Measurements from ENCODE around the gene LMO7. TPM values are rescaled to one million over a fixed set of nuclear protein-coding genes. Genes with fewer than 3 reads are reported as not detected.

LMO7 gene
- total RNA-seq (2014; rRNA removed; shearing (Covaris generic)) = 2.1 and 7.7 TPM in 2 replicates

DNA sequence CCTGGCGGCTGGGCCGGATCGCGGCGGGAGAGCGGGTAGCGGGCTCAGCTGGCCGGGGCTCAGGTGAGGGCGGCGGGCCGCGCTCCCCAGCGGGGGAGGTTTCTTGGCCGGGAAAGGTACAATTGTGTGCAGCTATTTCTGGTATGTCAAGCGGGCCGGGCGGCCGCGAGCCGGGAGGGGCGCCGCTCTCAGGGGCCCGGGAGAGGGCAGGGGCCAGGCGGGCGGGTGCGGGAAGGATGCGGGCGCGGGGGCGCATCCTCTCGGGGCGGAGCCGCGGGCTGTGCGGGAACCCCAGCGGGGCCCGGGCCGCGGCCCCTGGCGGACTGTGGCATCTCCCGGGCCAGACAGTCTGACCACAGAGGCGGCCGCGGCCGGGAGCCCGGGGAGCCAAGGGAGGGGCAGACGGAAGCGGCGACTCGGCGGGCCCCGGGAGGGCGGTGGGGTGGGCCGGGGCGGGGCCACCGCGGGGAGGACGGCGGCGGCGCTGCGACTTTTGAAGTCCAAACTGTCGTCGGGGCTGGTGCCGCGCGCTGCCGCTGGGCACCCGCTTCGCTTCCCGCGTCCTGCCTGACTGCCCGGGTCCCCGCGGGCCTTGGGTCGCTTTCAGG is at the start of gene LMO7:
TSS of gene LMO7 (plus strand) at position 503 of the 608 bp plus-strand sequence. CDS start 328 bp downstream, outside the sequence.
- DNase-seq (ENCODE audit: low spot score) = peak; percentile 4
- in situ Hi-C loops (cut with HindIII; ENCODE audit: low sequenced_read_pairs) = no loop called here

DNA sequence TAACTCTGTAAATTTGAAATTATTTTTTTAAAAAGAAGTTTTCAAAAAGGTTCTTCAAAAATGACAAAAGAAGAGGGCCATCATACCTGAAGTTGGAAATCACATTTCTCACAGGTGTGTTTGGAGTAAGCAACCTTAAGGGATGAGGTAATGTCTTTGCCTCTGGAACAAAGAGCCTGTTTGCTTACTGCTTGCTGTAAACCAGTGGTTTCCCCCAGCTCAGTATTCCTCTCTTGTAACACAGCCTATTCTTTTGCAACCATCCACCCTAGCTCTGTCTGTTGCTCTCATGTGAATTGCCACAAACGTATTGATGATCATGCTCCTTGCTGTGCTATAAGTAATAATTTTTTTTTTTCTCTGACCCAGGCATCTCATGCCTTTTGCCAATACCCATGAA is 48.5 kb upstream of the LMO7 start:
- DNase-seq (ENCODE audit: low spot score) = no peak
- in situ Hi-C loops (cut with HindIII; ENCODE audit: low sequenced_read_pairs) = no loop called here

DNA sequence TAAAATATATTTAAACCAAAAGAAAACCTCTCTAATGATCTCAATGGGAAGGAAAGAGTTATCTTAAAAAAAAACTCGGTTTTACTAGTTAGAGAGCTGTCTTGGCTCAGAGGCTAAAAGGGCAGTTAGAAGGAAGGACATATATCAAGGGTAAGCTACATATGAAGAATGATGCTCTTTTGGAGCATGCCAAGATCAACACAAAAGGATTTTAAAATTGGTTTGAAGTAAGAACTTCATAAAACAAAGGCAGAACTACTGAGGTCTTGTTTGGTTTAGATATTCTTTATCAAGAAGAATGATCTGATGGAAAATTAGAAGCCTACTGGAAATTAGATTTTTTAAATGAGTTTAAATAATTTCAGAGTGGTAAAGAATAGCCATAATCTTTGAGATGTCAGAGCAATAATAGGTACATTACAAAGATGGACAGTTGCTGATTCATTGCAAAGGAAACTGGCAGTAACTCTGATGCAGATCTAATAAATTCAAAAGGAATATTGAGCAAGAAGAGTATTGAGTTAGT is 39.4 kb upstream of the LMO7 start:
- DNase-seq (ENCODE audit: low spot score) = no peak
- in situ Hi-C loops (cut with HindIII; ENCODE audit: low sequenced_read_pairs) = no loop called here

DNA sequence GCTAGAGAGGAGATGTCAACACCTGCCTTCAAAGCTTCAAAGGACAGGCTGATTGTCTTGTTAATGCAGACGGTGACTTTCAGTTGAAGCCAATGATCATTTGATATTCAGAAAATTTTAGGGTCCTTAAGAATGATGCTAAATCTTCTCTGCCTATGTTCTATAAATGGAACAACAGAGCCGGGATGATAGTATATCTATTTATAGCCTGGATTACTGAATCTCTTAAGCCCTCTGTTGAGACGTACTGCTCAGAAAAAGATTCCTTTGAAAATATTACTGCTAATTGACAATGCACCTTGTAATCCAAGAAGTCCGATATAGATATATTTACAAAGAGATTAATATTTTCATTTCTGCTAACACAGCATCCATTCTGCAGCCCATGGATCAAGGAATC is 35.8 kb upstream of the LMO7 start:
- DNase-seq (ENCODE audit: low spot score) = no peak
- in situ Hi-C loops (cut with HindIII; ENCODE audit: low sequenced_read_pairs) = no loop called here

DNA sequence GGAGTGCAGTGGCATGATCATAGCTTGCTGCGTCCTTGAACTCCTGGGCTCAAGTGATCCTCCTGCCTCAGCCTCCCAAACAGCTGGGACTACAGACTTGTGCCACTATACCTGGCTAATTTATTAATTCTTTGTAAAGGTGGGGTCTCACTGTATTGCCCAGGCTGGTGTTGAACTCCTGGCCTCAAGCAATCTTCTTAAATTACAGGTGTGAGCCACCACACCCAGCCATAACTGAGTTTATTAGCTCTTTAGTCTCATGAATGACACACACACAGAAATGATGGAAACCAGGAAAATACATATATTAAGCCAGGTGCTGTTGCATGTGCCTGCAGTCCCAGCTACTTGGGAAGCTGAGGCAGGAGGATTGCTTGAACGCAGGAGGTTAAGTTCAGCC is 33.1 kb upstream of the LMO7 start:
- no peak for DNase-seq (ENCODE audit: low spot score)
- in situ Hi-C loops (cut with HindIII; ENCODE audit: low sequenced_read_pairs) = no loop called here

DNA sequence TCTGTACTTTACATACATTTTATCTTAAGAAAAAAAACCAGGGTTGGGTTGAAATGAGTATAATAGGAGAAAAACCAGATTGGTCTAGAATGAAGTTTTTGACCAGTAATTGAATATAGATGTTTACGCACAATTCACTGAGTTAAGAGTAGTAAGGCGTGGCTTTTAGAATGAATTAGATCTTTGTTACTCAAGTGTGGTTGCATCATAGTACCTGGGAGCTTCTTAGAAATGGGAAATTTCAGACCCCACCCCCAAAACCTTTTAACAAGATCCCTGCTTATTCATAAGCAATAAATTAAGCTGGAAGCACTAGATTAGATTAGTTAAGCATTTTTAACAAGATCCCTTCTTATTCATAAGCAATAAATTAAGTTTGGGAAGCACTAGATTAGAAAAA is 28.7 kb upstream of the LMO7 start:
- no peak for DNase-seq (ENCODE audit: low spot score)
- in situ Hi-C loops (cut with HindIII; ENCODE audit: low sequenced_read_pairs) = no loop called here

DNA sequence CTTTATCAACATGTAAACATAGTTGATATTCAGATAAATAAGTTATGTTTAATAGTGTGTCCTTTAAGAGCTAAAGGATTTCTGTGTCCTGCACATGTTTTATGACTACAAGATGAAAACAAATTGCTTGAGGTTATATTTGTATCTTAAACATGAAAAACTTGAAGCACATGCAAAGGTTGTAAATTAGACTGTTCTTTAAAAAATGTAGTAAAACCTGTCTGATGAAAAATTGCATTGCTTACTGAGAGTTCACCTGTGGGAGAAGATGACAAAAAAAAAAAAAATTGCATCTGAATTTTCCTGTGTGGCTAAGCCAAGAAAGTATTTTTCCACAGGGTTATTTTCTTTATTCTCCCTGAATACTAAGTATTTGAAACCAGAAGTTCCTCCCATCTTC is 25.7 kb upstream of the LMO7 start:
- in situ Hi-C loops (cut with HindIII; ENCODE audit: low sequenced_read_pairs) = no loop called here
- no peak for DNase-seq (ENCODE audit: low spot score)

DNA sequence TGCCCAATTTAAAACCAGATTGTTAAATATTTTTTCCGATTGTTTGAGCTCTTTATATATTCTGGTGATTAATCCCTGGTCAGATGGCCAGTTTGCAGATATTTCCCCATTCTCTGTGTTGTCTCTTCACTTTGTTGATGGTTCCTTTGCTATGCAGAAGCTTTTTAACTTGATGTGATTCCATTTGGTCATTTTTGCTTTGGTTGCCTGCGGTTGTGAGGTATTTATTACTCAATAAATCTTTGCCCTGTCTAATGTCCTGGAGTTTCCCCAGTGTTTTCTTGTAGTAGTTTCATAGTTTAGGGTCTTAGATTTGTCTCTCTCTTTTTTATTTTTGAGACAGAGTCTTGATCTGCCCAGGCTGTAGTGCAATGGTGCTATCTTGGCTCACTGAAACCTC is 23.8 kb upstream of the LMO7 start:
- in situ Hi-C loops (cut with HindIII; ENCODE audit: low sequenced_read_pairs) = no loop called here
- no peak for DNase-seq (ENCODE audit: low spot score)

DNA sequence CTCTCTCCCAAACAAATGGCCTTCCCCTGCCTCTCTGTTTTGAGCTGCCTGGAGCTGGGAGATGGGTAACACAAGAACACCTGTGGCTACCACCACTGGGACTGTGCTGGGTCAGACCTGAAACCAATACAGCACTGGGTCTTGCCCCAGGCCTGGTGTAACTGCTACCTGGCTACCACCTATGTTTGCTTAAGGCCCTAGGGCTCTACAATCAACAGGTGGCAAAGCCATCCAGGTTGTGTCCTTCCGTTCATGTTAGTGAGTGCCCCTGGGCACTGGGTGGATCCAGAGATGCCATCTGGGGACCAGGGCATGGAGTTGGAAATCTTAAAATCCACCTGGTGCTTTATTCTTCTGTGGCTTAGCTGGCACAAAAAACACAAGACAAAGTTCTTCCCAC is 18.9 kb upstream of the LMO7 start:
- in situ Hi-C loops (cut with HindIII; ENCODE audit: low sequenced_read_pairs) = no loop called here
- DNase-seq (ENCODE audit: low spot score) = no peak

DNA sequence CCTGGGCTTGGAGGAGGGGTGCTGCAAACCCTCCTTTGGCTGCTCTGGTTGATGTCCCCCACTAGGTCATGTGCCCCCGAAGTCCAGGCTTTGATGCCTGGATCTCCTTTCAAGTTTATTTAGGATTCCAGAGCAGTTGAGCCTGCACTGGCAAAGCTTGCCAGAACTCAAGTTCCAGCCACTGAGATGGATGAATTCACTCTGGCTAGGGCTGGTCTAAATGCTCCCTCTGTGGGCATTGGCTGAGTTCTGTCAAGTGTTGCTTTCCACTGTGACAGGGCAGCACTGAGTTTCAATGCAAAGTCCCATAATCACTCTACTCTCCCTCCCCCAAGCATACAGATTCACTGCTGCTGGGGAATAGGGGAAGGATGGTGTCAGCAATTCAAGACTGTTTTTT is 17.8 kb upstream of the LMO7 start:
- DNase-seq (ENCODE audit: low spot score) = no peak
- in situ Hi-C loops (cut with HindIII; ENCODE audit: low sequenced_read_pairs) = no loop called here

DNA sequence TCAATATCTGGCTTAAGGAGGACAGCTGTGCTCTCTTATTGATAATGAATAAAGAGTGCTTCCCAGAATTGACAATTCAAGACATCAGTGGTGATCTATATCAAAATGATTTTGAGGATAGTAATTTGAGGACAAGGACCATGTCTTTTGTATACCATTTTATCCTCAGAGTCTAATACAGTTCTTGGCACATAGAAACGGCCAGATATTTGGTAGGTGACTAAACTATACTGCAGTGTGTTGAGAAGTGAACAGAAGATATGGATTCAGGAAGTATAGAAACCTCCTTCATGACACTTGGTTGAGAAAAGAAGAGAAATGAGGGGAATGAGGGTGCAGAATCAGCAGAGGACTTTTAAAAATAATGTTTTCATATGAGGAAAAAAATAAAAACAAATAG is 16.1 kb upstream of the LMO7 start:
- in situ Hi-C loops (cut with HindIII; ENCODE audit: low sequenced_read_pairs) = no loop called here
- no peak for DNase-seq (ENCODE audit: low spot score)

DNA sequence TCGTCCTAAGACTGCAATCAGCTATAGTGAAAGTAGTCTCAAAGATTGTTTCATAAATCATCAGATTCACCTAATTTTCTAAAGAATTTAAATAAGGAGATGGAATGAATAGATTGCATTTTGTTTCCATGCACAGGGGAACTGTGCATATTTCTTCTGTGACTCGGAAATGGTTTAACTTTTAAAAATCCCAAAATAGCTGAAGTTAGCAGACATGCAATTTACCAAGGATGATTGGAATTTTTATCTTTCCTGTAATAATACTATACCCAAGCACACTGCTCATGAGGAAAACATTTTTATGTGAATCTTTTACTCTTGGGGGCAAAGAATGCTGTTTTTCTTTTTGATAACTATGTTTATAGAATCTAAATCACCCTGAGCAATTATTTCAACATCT is 15.0 kb upstream of the LMO7 start:
- DNase-seq (ENCODE audit: low spot score) = no peak

DNA sequence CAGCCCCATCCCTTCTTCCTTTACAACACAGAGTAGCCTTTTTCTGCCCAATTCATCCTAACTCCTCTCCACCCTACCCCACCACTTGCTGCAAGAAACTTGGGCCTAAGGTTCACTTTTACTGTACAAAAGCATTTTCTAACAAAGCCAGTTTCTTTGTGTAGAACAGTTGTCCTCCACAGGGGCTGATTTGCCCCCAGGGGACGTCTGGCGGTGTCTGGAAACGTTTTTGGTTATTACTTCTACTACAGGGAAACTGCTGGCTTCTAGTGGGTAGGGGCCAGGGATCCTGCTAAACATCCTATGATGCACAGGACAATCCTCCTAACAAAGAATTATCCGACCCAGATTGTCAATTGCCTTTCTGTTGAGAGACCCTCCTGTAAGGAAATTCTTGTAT is 7.3 kb upstream of the LMO7 start:
- in situ Hi-C loops (cut with HindIII; ENCODE audit: low sequenced_read_pairs) = no loop called here
- no peak for DNase-seq (ENCODE audit: low spot score)

More for the DNA sequence above, 15.0 kb upstream of the LMO7 start:
- in situ Hi-C loops (cut with HindIII; ENCODE audit: low sequenced_read_pairs) = no loop called here

DNA sequence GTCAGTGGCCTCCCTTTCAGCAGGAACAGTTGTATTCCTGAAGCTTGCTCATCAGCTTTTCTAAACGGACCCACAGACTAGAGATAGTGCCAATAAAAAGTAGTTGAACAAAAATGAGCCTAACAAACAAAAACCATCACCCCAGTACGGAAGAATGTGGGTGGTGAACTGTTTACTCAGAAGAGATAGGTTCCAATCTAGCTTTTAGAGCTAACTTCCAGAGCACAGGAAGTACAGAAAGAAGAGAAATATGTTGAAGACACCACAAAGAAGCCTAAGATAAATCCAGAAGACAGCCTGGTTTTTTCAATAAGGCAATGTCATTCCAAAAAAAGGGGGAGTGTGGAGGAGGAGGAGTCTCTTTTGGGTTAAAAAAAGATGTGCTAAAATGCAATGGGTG is 2.8 kb upstream of the LMO7 start:
- DNase-seq (ENCODE audit: low spot score) = no peak
- in situ Hi-C loops (cut with HindIII; ENCODE audit: low sequenced_read_pairs) = no loop called here

DNA sequence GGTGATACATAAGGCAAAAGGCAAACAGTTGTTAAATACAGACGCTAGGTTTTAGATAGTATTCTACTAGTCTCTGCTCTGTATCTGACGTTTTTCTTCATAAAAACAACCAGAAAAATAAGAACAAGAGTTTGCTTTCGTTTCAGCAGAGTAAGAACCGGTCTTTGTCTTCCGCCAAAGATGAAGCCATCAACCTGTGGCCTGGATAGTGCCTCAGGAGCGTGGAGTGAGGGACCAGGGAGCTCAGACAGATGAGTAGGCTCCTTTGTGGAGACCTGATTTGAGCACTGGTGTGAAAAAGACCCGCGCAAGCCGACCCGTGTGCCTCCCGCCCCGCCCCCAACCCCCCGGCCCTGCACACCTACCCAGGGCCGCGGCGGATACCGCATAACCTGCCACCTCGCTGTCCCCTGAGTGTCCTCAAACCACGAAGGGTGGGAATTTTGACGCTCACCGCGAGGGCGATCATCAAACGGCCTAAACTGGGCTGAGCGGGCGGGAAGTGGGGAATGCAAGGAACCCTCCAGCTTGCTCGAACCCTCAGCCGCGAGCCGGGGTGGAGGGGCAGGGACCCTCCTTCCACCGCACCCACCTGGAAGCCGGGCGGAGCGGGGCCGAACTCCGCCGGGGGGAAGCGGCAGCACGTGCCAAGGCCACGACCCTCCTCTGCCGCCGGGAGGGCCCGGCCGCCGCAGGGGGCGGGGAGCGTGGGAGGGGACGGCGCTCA is 866 bp upstream of the LMO7 start:
- no peak for DNase-seq (ENCODE audit: low spot score)
- in situ Hi-C loops (cut with HindIII; ENCODE audit: low sequenced_read_pairs) = no loop called here

DNA sequence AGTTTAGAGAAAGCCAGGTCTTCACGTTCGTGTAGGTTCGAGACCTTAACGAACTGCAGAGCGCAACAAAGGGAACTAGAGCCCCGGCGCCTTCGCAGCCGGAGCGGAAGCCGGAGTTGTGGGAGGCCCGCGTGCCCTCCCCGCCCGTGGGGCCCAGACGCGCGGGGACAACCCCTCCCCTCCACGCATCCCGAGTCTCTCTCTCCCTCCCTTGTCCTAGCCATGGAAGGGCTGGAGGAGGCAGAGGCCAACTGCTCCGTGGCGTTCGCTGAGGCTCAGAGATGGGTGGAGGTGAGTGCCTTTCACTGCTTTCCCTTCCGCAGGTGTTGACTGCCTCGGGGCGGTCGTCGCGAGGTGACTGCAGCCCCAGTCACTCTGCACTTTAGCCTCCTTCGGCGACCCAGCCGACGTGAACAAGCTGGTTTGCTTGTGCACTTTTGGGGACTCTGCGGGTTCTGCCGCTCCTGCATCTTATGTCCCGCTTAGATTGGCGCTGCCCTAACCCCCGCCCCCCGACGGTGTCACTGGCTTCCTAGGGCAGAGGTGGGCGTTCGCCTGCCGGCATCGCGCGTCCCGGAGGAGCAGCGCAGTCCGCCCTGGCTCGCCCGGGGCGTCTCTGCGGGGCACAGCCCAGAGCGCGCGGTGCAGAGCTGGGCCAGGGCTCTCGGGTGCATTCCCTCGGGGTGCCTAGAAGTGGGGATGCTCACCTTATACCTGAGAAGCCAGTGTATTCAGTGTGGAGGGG is 478 bp downstream of the LMO7 start:
- no peak for DNase-seq (ENCODE audit: low spot score)
- in situ Hi-C loops (cut with HindIII; ENCODE audit: low sequenced_read_pairs) = no loop called here

DNA sequence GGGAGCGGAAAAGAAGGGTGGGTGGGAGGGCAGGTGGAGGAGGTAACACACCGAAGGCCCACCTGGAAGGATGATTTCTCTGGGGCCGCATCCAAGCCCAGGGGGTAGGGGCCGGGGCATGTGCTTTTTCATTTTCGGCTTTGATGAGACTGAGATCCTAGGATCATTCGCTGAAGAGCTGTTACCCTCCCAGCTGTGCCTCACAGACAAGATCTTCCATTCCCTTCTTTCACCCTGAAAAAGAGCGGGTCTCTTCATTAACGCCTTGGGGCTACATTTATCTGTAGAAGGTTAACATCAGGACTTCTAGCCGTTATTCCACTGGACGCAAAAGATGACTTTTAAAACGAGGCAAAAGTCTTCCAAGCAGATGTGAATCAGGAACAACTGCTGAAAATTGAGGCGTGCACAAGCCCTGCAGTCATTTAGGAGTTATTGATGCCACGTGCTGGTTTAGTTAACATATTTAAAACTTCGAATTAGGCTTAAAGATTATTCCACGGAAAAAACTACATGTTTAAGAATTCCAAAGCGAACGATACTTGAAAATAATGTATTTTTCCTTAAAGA is 1.1 kb downstream of the LMO7 start:
- no peak for DNase-seq (ENCODE audit: low spot score)
- in situ Hi-C loops (cut with HindIII; ENCODE audit: low sequenced_read_pairs) = no loop called here

DNA sequence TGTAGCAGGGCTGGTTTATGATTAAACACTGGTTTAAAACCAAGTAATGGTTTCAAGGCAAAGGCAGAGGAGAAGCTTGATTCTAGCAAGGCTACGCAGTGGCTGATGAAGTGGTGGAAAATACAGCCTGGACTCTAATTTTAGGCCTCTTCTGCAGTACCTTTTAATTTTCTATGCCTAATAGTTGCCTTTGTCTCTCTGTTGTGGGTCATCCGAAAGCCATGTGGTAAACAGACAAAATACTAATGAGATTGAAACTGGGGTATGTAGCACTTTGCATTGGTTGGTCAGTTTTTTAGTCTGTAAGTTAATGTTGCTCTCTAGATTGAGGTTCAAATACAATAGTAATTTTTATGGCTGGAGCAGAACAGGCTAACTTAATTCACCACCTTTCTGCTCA is 3.3 kb downstream of the LMO7 start:
- no peak for DNase-seq (ENCODE audit: low spot score)
- in situ Hi-C loops (cut with HindIII; ENCODE audit: low sequenced_read_pairs) = no loop called here

DNA sequence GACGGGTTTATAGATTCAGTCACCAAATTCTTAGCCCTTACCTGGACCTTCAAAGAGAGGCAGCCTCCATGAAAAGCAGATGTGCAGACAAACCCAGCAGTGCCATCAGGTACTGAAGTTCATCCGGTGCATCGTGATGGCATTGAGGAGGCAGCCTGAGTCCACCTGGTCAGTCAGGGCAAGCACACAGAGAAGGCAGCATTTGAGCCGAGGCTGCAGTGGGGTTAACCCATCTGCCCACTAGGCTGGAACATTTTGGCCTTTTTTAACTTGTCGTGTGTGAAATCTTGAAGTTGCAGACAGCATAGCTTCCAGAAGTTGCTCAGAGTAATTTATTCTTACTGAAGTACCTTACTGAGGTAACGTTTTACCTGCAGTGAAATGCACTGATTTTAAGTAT is 4.9 kb downstream of the LMO7 start:
- in situ Hi-C loops (cut with HindIII; ENCODE audit: low sequenced_read_pairs) = no loop called here
- no peak for DNase-seq (ENCODE audit: low spot score)

DNA sequence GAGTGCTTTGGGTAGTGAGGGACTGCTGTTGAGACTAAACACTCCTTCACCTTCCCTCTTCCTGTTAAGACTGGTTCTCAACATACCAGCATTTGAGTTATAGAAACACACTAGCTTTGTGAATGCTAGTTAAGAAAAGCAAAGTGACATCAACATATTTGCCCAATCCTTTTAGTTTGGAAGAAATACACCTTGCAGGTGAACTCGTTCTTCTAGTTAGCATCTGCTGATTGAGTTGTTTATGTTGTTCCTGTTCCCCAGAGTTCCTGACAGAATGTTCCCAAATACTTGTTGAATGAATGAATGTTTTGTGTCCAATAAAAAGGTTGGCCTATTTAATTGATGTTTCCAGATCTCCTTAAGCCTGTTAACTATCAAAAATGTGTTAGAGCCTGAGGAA is 7.1 kb downstream of the LMO7 start:
- in situ Hi-C loops (cut with HindIII; ENCODE audit: low sequenced_read_pairs) = no loop called here

More for the DNA sequence above, 7.1 kb downstream of the LMO7 start:
- no peak for DNase-seq (ENCODE audit: low spot score)
